B cell (primary cell): ENCODE results near the gene HDHD3.
A peak's percentile ranks its signal among the peaks of the same experiment; 100 is the strongest.

Experiments used
- CTCF ChIP-seq: fragments of 200-600 bp; IDR thresholded peaks from one replicate; pipeline ENCODE4 v1.8.0; 2022; ENCODE audit warnings: antibody characterized with exemption, mild to moderate bottlenecking
- EZH2 ChIP-seq: IDR thresholded peaks from 2 replicates; pipeline ENCODE4 v1.6.1; 2012; ENCODE audit warnings: borderline replicate concordance, low read depth, mild to moderate bottlenecking, moderate library complexity, low read length; ENCODE audit not compliant: insufficient read depth, poor library complexity, severe bottlenecking

DNA sequence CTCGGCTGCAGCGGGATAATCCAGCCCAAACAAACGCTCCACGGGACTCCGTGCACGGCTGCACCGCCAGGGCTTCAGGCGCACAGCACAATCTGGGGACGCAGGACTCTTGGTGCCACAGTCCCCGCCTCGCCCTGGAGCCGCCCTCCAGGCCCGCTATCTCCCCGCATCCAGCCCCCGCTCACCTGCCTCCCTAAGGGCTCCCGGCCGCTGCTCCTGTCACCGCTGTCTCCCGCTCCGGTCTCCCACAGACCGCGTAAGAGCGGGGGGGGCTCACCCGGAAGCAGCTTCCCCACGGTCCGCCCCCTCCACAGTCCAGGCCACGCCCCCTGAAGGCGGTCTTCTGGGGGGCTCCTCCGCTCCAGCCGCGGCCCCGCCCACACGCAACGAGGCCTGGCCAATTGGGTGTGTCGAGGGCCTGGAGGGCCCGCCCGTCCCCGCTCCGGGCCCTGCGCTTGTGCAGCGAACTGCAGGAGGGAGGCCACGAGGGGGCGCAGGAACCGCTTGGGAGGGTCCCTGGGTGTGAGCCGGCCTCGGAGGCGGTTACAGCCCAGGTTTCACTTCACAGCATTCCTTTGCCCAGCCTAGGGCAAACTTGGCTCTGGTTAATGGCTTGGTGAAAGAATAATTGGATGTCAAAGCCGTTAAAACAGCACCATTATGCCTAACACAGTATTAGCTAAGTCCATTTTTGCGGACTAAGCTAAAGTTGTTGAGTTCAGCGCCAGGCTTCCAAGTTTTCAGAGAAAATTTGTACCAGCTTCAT, 24.4 kb upstream of the HDHD3 start, which contains the start of gene ALAD:
- TF ChIP-seq CTCF: peak; percentile 93
- TF ChIP-seq EZH2: no peak
